Inflammatory macrophage (primary cell): ENCODE measurements around the gene RAB1B.
"Not testable (repeated sequence)": the region's sequence is repeated elsewhere in the genome, so short reads cannot be mapped to it uniquely, and the experiment has no call there.

ENCODE experiments used
- DNase-seq, 2 donors: peaks; one replicate each; pipeline ENCODE4 v3.0.0-alpha.2; 2020 to 2022

The RAB1B gene

DNA sequence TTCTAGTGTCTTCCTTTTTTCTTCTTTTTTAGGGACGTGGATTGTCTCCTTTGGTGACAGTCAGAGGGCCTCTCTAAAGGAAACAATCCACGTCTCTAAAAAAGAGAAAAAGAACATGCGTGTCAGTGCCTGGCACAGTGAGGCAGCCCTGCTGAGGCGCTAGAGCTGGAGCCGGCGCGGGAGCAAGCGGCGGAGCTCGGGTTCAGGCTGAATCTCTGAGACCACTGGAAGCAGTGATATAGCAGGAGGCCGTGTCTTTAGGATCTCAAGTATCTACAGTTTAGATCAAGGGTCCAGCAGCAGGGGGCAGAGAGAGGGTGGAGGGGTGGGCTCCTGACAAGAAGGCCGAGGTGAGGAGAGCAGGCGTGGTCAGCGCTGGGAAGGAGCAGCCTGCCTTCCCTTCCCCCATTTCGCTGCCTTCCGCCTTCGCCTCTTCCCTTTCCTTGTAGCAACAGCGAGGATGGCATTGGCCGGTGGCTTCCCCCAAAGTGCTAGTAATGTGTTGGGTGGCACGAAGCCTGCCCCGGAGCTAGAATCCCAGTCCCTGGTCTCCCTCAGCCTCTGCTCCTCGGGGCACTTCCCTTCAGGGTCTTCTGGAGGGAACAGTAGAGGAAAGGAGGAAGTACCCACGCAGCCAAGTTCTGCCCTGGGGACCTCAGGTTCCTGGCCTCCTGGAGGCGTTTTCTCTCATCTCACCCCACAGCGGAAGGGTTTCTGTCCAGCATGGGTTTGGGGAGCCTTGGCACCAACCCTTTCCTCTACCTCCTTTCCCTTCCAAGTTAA is 28.2 kb upstream of the RAB1B start:
- DNase-seq: peak in 1 of 2 donors; percentile 16

DNA sequence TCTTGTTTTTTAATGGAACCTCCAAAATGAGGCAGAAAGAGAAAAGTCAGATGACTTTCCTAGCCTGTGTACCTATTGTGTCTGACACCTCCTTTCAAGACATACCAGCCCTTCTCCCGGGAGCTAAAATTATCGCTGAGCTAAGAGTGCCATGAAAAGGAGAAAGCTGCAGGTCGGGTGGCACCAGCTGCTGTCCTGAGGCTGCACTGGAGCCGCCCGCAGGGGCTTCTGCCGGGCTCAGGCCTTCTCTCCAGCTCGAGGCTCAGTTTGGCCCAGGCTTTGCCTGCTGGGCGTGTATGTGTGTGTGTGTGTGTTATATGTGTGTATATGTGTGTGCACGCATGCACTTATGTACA is 27.7 kb upstream of the RAB1B start:
- DNase-seq: no peak

DNA sequence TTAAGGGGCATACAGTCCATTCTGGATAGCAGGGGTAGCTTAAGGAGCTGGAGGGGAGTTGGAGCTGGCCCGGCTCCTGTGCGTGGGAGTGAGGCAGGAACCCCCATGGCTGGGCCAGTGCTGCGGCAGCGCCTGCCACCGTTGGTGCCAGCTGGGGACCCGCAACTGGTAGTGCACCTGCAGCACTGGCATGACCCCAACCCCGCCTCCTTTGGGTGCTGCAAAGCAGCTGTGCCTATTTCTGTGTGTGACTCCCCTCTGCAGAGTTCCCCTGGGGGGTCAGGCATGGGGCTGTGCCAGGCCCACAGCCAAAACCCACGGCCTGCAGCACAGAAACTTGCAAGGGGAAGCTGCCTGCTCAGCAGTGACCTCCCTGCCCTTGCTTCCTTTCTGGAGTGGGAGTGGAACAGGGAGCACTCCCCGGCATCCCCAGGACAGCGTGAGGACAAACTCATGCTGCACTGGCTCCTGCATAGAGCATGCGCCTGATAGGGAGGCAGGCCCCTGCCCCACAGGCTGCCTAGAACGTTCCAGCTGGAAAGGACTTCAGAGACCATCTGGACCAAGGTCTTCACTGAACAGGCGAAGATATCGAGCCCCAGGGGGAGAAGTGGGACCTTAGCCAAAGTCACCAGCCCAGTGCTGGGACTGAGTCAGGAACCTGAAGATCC is 26.2 kb upstream of the RAB1B start:
- DNase-seq: no peak

DNA sequence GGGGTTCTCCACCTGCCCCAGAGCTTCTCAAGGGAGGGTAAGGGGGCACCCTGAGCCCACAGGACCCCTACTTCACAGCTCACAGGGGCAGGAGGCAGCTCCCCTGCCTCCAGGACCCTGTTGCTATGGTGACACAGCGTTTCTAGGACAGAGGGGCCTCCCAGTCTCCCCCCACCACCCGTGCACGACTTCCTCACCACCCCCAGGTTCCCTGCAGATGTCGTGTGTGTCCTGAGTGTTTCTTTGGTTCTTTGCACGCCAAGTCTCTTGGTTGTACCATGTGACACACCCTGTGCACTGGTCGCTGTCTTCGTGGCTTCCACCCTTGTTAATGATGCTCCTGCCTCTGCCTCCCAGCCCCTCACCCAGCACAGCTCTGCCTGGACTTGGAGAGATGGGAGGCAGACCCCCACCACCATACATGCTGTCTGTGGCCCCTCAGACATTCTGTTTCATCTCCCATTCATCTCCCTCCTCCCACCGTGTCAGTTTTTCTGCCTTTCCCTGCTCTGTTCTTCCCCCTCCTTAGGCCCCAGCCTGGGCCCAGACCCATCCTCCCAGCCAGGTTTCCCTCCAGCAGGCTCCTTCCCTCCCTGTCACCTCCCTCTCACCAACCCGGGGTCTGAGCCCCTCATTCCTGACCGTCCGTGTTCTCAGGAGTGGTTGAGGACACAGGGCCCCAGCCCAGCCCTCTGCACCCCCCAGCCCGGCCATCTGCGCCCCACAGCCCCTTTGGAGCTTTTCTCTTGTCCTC is 24.5 kb upstream of the RAB1B start:
- no peak for DNase-seq

DNA sequence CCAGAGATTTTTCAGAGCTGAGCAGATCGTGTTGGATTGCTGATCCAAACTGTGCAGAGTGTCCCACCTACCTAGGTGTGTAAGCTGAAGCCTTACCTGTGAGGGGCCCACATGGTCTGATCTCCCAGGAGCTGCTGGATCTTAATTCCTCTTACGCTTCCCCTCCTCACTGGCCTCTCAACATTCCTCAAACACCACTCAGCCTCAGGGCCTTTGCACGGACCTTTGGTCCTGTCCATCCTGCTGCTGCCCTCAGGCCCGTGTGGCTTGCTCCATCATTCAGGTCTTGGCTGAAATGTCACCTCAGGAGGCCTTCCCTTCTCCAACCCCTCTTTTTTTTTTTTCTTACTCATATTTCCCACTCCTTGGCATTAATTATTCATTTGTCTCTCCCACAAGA is 21.1 kb upstream of the RAB1B start:
- DNase-seq: no peak

DNA sequence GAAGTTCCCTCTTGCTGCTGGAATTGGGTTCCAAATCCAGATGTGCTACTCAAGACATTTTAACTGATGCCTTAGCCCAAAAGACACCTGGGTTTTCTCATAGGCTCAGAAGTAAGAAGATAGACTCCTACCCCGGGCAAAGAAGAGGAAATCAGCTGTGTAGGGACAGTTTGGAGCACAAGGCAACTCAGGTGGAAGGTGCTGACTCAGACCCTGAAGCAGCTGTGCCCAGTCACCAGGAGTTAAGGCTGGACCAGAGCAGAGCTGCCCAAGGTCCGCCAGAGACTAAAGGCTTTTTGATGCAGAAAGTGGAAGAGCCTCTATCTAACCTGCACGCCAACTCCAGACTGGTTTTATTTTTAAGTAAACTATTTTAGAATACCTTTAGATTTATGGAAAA is 20.6 kb upstream of the RAB1B start:
- DNase-seq: no peak

DNA sequence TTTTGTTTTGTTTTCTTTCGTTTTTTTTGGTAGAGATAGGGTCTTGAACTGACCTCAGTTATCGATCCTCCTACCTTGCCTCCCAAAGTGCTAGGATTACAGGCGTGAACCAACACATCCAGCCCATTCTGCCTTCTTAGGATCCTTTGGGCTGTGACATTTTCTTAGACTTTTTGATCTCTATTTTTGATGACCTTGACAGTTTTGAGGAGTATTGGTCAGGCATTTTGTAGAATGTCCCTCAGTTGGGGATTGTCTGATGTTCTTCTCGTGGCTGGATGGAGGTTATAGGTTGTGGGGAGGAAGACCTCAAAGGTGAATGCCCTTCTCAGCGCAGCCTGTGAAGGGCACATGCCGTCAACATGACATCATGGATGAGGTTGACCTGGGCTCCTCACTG is 19.5 kb upstream of the RAB1B start:
- no peak for DNase-seq

DNA sequence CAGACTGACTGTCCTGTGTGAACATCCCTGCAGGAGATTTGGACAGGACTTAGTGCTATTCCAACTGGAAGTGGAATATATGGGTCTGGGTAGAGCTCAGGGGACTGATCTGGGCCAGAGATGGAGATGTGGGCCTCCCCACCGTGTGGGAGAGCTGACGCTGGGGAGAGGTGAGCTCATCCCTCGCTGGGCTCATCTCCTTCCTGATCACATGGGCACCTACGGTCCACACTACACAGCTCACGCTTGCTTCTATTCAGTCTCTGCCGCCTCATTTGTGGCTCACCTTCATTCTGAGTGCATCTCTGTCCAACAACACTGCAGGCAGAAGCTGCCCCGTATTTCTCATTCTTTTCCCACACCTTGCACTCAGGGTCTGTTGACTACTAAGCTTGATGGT is 16.6 kb upstream of the RAB1B start:
- DNase-seq: no peak

DNA sequence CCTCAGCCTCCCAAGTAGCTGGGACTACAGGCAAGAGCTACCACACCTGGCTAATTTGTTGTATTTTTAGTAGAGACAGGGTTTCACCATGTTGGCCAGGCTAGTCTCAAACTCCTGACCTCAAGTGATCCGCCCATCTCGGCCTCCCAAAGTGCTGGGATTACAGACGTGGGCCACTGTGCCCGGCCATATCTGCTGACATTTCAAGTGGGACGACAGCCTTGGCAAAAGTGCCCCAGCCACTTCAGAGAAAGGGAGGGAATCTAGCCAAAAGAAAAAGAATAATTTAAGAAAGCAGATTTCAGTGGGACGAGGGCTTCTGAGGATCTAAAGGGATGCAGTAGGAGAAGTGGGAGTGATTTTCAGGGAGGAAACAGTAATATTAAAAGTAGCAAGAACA is 15.4 kb upstream of the RAB1B start:
- DNase-seq: not testable (repeated sequence)

DNA sequence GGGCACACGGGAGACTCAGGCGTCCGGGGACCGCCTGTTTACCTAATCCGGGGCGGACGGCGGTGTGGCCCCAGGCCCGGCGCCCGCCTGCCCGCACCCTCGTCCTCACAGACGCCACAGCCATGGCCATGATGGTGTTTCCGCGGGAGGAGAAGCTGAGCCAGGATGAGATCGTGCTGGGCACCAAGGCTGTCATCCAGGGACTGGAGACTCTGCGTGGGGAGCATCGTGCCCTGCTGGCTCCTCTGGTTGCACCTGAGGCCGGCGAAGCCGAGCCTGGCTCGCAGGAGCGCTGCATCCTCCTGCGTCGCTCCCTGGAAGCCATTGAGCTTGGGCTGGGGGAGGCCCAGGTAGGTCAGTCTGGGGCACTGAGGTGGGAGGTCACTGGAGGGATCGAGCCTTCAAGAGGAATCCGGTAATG is 10.0 kb upstream of the RAB1B start:
- no peak for DNase-seq

DNA sequence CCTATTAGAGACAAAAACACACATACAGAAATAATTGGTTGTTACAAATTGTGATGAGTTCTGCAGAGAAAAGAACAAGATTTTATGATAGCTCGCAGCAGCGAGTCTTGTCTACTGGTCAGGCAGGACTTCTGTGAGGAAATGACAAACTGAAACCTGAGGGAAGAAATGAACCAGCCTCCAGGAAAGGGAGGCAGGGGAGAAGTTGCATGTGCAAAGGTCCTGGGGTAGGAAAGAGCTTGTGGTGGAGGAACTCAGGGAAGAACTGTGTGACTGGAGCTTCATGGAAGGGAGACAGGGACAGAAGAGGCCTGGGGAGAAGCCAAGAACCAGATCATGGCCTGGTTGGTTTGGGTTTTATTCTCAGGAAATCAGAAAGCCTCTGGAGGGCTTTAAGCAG is 9.2 kb upstream of the RAB1B start:
- DNase-seq: no peak

DNA sequence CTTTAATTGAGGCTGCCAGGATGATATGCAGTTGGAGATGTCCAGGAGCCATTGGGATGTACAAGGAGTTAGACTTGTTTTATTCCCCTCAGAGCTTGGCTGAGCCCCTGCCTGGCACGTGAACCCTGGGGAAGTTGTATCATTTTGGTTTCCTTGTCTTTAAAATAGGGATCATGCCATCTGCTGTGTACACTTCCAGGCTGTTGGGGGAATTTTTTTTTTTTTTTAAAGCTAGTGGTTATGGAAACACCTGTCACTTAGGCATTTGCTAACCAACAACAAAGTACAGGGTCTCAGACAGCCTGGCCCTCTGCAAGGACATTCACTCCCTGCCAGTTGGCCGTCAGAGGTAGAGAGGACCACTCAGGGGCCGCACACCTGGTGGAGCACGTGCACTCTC is 8.5 kb upstream of the RAB1B start:
- DNase-seq: no peak

DNA sequence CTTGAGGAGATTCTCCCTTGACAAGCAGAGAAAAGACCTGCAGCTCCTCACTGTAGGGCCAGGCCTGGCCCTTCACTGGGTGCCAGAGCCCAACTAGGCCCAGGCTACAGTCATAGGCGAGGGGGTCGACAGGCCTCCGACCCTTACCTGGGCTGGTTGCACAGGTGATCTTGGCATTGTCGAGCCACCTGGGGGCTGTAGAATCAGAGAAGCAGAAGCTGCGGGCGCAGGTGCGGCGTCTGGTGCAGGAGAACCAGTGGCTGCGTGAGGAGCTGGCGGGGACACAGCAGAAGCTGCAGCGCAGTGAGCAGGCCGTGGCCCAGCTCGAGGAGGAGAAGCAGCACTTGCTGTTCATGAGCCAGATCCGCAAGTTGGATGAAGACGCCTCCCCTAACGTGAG is 6.9 kb upstream of the RAB1B start:
- DNase-seq: no peak

DNA sequence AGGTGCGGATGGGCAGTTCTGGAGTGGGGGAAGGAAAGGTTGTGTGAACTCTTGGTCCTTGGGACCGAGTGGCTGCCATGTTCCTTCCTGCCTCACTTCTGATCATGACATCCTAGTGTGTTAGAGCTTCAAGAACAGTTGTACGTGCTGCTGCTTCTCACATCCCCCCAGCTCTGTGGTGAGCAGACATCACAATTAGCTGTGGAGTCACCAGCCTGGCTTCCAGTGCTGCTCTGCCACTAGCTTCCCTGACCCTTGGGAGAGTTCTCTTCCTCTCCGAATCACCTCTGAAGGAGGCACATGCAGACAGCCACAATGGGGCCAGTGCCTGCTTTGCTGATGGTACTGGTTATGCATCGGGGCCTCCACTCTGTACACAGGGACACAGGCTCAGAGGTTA is 6.2 kb upstream of the RAB1B start:
- DNase-seq: no peak

DNA sequence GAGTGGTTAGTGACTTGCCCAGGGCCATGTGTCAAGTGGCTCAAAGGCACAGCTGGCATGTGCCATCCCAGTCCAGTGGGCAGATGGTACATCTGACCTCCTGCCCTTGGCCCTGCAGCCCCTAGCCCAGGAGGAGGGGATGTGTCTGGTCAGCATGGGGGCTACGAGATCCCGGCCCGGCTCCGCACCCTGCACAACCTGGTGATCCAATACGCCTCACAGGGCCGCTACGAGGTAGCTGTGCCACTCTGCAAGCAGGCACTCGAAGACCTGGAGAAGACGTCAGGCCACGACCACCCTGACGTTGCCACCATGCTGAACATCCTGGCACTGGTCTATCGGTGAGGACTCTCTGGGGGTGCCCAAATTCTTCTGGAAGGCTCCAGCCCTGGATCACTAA is 5.7 kb upstream of the RAB1B start:
- no peak for DNase-seq

DNA sequence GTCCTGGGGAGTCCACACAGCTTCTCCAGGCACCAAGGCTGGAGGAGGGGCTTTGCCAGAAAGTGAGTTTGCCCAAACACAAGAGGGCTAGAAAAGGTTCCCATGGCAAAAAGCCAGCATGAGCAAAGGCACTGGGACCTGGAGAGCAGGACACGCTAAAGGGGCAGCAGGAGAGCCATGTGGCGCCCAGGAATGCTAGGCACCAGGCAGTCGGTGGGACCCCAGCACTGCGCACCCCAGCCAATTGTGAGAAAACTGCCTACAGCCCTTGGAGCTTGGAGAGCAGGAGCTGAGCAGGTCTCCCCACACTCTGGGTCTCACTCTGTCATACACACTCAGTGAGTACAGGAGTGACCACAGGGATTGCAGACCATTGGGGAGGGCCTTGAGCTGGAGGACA is 5.2 kb upstream of the RAB1B start:
- DNase-seq: no peak

DNA sequence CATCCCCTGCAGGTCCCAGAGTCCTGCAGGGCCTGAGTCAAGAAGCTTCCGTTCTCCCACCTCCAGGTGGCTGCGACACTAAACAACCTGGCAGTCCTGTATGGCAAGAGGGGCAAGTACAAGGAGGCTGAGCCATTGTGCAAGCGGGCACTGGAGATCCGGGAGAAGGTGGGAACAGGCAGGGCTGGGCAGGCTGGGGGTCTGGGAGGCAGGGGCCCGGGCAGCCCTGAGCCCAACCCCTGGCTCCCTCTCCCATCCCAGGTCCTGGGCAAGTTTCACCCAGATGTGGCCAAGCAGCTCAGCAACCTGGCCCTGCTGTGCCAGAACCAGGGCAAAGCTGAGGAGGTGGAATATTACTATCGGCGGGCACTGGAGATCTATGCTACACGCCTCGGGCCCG is 4.7 kb upstream of the RAB1B start:
- no peak for DNase-seq

DNA sequence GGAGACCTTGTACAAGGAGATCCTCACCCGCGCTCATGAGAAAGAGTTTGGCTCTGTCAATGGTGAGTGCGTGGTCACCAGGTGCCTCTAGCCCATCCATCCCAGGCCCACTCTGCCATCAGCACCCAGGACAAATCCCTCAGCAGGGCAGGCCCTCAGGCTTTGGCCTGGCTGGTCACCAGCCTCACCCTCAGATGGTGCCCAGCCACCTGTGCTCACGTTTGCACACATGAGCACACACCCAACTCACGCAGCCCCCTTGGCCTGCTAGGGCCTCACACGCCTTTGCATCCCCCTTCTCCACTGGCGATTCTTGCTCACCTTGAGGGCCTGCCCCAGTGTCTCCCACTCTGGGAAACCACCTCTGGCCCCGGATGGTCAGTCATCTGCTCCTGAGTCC is 4.1 kb upstream of the RAB1B start:
- no peak for DNase-seq

DNA sequence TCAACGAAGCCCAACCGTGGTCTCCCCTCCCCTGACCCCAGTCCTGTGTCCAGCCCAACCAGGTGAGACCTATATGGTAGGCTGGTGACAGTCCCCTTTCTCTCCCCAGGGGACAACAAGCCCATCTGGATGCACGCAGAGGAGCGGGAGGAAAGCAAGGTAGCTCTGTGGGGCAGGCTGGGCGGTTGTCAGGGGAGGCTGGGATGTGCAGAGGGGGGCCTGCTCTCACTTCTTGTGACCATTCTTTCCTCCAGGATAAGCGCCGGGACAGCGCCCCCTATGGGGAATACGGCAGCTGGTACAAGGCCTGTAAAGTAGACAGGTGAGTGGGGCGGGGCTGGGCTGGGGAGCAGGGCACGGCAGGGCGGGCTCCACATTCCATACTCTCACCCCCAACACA is 3.5 kb upstream of the RAB1B start:
- no peak for DNase-seq

DNA sequence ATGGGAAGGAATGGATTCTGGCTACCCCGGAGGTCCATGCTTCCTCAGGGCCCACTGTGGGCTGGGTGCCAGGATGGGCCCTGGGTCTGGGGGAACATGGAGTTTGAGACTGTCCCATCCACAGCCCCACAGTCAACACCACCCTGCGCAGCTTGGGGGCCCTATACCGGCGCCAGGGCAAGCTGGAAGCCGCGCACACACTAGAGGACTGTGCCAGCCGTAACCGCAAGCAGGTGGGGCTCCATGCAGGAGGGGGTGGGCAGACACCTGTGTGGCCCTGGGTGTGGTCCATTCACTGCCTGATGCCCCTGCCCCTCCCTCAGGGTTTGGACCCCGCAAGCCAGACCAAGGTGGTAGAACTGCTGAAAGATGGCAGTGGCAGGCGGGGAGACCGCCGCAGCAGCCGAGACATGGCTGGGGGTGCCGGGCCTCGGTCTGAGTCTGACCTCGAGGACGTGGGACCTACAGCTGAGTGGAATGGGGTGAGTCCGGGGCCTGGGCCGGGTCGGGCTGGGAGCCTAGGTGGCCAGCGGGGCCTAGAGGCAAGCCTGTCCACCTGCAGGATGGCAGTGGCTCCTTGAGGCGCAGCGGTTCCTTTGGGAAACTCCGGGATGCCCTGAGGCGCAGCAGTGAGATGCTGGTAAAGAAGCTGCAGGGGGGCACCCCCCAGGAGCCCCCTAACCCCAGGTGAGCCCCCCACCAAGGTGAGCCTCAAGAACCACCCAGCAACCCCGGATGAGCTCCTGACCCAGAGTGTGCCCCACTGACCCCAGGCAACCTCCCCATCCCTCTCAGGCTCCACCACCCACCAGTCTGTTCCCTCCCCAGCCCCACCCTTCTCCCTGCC is 2.7 kb upstream of the RAB1B start:
- no peak for DNase-seq

DNA sequence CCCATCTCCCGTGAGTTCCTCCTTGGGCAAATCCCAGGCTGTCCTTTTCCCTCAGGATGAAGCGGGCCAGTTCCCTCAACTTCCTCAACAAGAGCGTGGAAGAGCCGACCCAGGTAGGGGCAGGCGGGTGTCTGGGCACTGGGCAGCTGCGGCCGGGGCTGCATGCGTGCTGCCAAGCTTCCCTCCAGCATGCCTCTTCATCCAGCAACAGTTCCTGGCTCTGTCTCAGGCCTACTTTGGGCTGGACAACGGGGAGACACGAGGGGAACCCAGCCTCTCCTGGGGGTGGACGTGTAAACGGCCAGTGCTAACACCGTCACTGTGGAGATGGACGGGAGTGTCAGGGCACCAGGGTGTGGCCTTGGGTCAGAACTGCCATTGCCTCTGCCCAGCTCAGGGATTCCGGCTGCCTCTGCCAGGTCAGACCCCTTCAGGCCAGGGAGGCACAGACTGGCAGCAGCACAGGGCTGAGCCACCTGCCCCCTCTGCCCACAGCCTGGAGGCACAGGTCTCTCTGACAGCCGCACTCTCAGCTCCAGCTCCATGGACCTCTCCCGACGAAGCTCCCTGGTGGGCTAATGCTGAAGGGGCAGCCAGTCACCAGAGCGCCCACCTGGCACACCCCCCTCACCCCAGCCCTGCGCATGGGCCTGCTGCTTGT is 1.9 kb upstream of the RAB1B start:
- no peak for DNase-seq

DNA sequence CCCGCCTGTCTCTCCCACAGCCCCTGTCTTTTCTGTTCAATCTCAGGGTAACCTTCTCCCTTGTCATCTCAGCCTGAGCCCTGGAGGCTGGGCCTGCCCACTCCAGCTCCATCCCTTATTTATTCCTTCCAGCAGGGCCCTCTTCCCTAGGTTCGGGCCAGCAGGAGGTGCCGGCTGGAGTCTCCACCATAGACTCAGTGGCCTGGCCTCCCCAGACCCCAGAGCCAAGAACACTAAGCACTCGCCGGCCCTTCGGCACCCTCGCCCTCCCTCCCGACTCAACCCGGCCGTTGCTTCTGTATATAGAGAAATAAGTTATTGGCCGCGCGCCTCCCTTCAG is 1.4 kb upstream of the RAB1B start:
- no peak for DNase-seq
